Superior temporal gyrus (tissue), 1 donor: Measurements from ENCODE around the gene PUM1.
"Not testable (repeated sequence)": the region's sequence is repeated elsewhere in the genome, so short reads cannot be mapped to it uniquely, and the experiment has no call there.

ENCODE experiments used
- DNase-seq: peaks from one replicate; pipeline ENCODE4 v3.0.0-alpha.2; 2016; ENCODE audit errors: extremely low spot score

PUM1 gene

GRCh38 chr1:30964706-30965105 lies 100.8 kb downstream of the PUM1 start:
- no peak for DNase-seq

- no peak for DNase-seq
Observed at GRCh38 chr1:30962609-30963508, 102.7 kb downstream of the PUM1 start.

- no peak for DNase-seq
Observed at GRCh38 chr1:30957560-30958222, 107.8 kb downstream of the PUM1 start.

GRCh38 chr1:30955448-30956015 lies 110.0 kb downstream of the PUM1 start:
- DNase-seq: no peak

GRCh38 chr1:30953685-30954084 lies 111.8 kb downstream of the PUM1 start:
- DNase-seq: no peak

GRCh38 chr1:30952098-30952497 lies 113.4 kb downstream of the PUM1 start:
- DNase-seq: peak; percentile 64

- no peak for DNase-seq
Observed at GRCh38 chr1:30950700-30951099, 114.8 kb downstream of the PUM1 start.

- DNase-seq: no peak
Observed at GRCh38 chr1:30950053-30950452, 115.5 kb downstream of the PUM1 start.

- not testable (repeated sequence) for DNase-seq
Observed at GRCh38 chr1:30949487-30949838, 116.1 kb downstream of the PUM1 start.

GRCh38 chr1:30948813-30949486 lies 116.6 kb downstream of the PUM1 start:
- DNase-seq: not testable (repeated sequence)

GRCh38 chr1:30948278-30948677 lies 117.2 kb downstream of the PUM1 start:
- DNase-seq: no peak

GRCh38 chr1:30947212-30947611 lies 118.3 kb downstream of the PUM1 start:
- DNase-seq: no peak

- DNase-seq: no peak
Observed at GRCh38 chr1:30942326-30942963, 123.1 kb downstream of the PUM1 start.

- no peak for DNase-seq
Observed at GRCh38 chr1:30940541-30940940, 125.0 kb downstream of the PUM1 start.

- DNase-seq: no peak
Observed at GRCh38 chr1:30936541-30937171, 128.9 kb downstream of the PUM1 start.

GRCh38 chr1:30935758-30936157 lies 129.8 kb downstream of the PUM1 start:
- not testable (repeated sequence) for DNase-seq

- no peak for DNase-seq
Observed at GRCh38 chr1:30934613-30935012, 130.9 kb downstream of the PUM1 start.

- DNase-seq: no peak
Observed at GRCh38 chr1:30933874-30934252, 131.7 kb downstream of the PUM1 start.

- no peak for DNase-seq
Observed at GRCh38 chr1:30930631-30931173, 134.8 kb downstream of the PUM1 start.

- no peak for DNase-seq
Observed at GRCh38 chr1:30929944-30930525, 135.5 kb downstream of the PUM1 start.
